COLO829 (cell line): Measurements from ENCODE around the gene NAV2.

Experiments
- DNase-seq: peaks from one replicate; pipeline ENCODE4 v3.0.0; 2012; ENCODE audit warnings: low spot score

The NAV2 gene

DNA sequence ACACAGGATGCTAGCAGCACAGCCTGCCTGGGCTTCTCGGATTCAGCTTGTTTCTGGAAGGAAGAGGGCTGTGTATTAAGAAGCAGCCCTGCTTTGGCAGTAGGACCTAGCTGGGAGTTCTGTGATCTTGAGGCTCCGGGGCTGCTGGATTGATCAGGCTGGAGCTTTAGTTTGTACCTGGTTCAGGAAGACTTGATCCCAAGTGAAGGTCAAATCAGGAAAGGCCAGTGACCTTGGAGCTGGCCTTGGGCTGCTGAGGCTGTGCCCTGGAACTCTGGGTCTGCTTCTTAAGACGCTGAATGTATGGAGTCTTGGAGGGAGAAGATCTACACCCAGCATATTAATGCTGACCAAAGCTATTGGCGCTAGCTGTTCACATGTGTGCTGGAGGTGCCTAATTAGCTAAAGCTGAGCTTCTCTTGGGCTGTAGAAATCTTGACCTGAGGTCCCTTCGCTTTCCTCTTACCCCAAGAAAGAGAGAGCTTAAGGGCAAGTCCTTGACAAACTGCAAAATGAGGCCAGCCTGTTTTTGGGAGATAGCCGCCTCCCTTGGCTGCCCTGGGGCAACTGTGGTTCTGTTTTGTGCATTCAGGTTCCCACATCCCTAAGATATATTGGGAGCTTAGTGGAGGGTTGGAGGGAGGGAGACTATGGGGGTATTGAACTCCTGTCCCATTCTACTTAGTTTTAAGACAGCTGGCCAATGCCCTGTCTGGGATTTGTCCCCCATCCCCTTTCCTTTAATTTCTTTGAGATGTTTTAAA lies 311.7 kb downstream of the NAV2 start:
- no peak for DNase-seq

DNA sequence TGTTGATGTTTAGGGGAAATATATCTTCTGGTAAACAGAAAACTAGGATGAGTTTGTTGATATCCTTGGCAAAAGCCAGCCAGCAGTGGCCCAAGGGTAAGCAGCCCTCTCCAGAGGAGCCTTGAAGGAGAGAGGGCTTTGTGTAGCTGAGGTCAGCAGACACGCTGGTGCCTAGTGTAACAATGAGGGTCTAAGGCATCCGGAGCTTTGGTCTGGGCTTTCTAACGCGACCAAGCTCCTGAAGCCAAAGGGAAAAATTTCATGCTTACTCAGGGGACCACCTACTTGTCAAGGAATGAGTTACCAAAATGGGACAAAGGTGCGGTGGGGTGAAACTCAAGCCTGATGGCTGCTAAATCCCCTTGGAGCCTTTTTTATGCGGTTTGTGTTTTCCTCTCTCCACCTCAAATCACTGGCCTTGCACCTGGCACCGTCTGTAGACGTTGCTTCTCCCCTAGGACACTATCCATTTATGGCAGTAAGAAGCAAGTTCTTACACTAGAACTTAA lies 312.7 kb downstream of the NAV2 start:
- no peak for DNase-seq

GRCh38 chr11:20026629-20027555 lies 314.3 kb downstream of the NAV2 start:
- DNase-seq, result no peak

GRCh38 chr11:20027556-20028013 lies 314.9 kb downstream of the NAV2 start:
- DNase-seq, result no peak

- no peak for DNase-seq
Observed at GRCh38 chr11:20029193-20029592, 316.6 kb downstream of the NAV2 start.

DNA sequence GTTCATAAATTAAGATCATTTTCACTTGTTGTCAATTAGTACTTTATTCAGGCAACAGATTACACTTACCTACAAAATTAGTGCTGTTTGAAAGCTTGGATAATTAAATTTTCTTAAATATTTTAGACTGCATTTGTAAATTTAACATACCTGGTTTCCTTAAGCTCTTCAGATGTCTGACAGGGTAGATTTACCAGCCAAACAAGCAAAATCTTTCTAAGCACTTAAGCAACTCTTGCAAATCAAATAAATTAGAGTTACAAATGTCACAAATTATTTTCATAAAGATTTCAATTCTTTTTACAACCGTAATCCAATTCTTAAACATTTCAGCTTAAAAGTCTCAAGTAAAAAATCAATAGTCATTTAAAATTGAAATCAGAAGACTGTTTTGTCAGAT lies 317.8 kb downstream of the NAV2 start:
- DNase-seq, result no peak

DNA sequence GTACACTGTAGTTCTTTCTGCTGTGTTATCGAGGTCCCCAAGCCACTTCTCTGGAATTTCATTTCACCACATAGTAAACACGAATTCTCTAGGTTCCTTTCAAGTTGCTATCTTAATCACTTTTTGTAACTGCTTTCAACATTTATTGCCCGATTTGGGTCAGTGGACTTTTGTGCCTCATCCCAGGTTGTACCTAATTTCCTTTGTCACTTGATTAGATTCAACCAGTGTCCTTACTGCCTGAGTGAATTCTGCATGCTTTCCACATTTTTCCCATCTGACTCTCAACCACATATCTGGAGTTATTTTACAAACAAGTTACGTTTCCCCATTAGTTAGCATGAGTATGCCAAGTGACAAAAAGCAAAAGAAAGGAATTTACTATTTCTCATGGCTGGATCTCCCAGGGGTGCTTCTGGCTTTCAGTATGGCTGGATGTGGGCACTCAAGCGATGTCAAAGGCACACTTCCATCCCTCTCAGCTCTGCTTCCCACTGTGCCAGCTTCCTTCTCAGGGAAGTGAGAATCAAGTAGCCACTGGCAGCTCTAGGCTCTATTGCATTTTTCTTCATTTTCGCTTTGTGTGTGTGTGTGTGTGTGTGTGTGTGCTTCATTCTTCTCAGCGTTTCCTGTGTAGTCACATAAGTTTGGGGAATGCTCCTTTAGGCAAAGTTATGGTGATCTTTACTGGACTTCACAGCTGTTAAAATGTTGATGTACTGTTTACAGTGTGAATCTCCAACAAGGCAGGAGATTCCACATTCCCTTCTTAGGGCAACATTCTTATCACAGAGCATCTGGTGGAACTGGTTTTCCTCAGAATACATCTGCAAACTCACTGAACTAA lies 318.7 kb downstream of the NAV2 start:
- DNase-seq, result no peak

DNA sequence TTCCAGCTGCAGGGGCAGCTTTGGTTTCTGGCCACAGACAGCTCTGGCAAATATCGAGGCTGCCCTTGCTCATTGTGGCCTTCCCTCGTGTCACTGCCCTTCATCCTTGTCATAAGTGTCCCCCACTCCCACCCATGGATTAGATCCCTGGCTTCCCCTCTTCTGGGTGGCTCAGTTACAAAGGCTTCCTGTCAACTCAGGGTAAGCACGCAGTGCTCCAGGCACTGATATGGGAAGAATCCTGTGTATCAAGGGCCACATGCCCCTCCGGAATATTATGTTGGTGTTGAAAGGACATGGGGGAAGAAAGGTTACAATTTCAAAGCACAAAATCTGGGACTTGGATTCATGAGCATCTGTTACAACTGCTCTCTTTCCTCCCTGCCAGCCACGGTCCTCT lies 319.5 kb downstream of the NAV2 start:
- no peak for DNase-seq

- DNase-seq, result no peak
Observed at GRCh38 chr11:20032577-20033260, 320.1 kb downstream of the NAV2 start.

DNA sequence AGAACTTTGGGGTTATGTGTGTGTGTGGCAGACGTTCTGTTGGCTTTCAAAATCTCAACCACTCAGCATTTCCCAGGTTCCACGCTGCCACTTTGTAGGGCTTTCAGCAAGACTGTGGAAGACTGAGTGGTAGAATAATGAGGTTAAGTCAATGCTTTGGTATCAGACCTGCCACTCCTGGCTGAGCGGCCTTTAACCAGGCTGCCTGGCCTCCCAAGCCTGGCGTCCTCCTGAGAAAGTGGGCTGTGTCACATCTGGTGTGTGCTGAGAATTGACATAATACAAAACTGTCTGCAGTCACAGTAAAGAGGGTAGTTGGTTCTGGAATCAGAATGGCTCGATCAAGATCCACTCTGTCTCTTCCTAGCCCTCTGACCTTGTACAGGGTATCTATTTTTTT lies 321.2 kb downstream of the NAV2 start:
- DNase-seq, result no peak

GRCh38 chr11:20034941-20035340 lies 322.3 kb downstream of the NAV2 start:
- DNase-seq, result no peak

GRCh38 chr11:20035375-20035700 lies 322.7 kb downstream of the NAV2 start:
- DNase-seq, result no peak

DNA sequence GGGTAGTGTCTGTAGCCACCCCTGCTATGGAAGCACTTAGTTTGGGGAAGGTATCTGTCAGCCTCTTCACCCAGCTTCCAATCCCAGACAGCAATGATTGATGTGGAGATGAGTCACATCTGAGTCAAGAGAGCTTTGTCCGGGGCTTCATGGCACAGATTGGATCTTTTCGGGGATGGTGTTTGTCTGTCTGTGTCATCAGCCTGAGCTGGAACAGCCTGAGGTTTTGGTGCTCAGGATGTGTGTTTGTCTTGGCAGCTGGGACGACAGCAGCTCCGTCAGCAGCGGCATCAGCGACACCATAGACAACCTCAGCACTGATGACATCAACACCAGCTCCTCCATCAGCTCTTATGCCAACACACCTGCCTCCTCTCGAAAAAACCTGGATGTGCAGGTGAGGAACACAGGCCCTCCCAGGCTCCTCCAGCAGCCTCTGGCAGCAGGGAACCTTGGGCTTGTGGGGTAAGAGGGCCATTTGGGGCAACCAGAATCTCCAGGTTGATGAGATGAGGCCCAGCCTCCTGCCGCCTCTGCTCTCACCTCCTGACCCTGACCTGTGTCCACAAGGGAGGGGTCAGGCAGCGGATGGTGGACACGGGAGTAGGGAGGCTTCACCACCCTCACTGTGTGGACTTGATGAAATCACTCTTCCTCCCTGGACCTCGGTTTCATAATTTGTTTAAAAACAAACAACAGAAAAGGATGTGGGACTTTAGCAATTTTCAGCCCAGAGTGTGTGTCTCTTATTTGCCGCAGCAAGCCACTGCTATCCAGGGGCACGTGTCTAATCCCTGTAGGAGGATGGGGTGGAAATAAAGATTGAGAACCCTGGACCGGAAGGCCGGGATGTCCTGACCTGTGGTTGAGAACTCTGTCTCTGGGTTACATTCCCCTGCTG lies 323.3 kb downstream of the NAV2 start:
- DNase-seq, result no peak

- no peak for DNase-seq
Observed at GRCh38 chr11:20036626-20037335, 324.1 kb downstream of the NAV2 start.

GRCh38 chr11:20037396-20038153 lies 324.9 kb downstream of the NAV2 start:
- no peak for DNase-seq

- no peak for DNase-seq
Observed at GRCh38 chr11:20038412-20038811, 325.8 kb downstream of the NAV2 start.

DNA sequence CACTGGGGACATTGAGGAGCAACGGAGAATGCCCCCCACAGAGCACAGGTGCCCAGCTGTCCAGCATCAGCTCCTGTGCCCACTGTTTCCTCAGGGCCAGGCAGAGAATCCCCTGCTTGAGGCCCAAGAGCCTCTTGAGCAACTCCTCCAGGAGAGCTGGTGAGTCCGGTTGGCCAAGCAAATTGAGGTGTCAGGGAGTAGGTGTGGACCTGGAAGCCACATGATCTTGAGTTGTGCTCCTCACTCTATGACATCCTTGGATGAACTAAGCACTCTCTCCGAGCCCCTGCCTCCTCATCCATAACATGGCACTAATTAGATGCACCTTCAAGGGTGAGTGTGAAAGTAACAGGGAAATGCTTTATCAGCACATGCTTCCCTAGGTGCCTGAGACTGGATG lies 326.3 kb downstream of the NAV2 start:
- DNase-seq, result no peak

DNA sequence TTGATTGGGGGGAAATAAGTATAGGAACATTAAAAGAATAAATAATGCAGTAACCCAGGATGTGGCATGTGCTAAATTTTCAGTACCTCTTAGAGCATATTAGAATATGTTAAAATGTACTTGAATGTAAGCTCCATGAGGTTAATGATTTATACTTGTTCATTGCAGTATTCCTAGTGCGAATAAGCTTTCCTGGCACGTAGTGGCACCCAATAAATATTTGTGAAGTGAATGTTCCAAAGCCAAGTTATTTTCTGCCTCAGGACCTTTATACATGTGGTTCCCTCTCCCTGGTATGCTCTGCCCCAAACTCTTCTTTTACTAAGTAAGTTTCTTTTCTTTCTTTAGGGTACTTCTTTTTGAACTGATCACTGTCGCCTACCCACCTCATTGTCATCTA lies 328.9 kb downstream of the NAV2 start:
- DNase-seq, result no peak

DNA sequence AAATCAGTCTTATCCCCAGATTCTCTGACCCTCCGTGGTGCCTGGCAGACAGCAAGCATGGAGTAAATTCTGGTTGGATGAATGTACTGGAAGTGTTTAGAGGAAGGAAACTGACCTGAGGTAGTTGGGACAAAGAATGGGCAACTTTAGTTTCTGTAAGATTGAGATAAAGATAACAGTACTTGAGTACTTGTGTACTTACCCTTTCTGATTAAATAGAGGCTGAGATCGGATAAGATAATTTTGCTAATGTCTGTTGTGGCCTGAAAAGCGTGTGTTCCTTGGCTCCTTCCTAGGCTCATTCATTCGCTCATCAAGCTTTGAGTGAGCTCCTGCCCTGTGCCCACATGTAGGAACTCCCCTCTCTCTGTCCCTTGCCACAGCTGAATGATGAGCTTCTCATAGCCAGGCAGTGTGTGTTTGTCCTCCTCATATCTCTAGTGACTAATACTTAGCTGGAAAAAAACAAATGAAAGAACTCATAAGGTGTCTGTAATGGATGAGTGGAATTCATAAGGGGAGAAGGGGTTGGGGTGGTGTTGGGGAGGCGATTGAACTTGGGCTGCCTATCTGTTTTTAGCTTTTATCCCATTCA lies 329.5 kb downstream of the NAV2 start:
- no peak for DNase-seq
